ENCODE measurements around the gene B4GALT1. TPM values are rescaled to one million over a fixed set of nuclear protein-coding genes. Genes with fewer than 3 reads are reported as not detected.

B4GALT1 gene
- total RNA-seq, 1 donor from 2014 or later = 80.1 TPM

DNA sequence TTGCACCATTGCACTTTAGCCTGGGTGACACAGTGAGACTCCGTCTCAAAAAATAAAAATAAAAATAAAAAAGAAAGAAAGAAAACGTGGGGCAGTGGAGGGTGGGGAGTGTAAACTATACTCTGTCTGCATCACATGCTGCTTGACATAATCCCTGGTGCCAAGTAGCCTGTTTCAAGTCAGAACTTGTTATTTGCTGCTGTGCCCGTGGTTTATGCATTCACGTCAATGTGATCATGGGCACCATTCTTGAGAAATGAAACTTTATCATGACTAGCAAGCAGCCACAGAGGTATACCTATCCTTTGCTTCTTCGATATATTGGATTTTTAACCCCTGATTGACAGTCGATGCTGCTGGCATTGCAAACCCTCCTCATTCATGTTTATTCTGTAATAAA, 86.6 kb downstream of the B4GALT1 start:
- H3K27me3 ChIP-seq = no peaks in the 10 kb centered on the region
- H3K9me3 ChIP-seq = no peaks in the 10 kb centered on the region
- intact Hi-C loops (cut with DNase I) = loop anchor here (5.0 to 10.0 kb wide), 2 partner anchors 94 to 147 kb away; no protein-coding TSS in a partner anchor
- peaks cover 16% of the 10 kb centered on the region for H3K4me1 ChIP-seq
- TF ChIP-seq, protein P1, sequence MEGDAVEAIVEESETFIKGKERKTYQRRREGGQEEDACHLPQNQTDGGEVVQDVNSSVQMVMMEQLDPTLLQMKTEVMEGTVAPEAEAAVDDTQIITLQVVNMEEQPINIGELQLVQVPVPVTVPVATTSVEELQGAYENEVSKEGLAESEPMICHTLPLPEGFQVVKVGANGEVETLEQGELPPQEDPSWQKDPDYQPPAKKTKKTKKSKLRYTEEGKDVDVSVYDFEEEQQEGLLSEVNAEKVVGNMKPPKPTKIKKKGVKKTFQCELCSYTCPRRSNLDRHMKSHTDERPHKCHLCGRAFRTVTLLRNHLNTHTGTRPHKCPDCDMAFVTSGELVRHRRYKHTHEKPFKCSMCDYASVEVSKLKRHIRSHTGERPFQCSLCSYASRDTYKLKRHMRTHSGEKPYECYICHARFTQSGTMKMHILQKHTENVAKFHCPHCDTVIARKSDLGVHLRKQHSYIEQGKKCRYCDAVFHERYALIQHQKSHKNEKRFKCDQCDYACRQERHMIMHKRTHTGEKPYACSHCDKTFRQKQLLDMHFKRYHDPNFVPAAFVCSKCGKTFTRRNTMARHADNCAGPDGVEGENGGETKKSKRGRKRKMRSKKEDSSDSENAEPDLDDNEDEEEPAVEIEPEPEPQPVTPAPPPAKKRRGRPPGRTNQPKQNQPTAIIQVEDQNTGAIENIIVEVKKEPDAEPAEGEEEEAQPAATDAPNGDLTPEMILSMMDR (IDR thresholded peaks at IDR 0.05) = no peak
- H3K27ac ChIP-seq = peak overlapping the region; percentile 52
- DNase-seq (no peak), ATAC-seq (no peak)
- no peaks in the 10 kb centered on the region for H3K36me3 ChIP-seq
- no peak overlapping the region for H3K4me3 ChIP-seq

DNA sequence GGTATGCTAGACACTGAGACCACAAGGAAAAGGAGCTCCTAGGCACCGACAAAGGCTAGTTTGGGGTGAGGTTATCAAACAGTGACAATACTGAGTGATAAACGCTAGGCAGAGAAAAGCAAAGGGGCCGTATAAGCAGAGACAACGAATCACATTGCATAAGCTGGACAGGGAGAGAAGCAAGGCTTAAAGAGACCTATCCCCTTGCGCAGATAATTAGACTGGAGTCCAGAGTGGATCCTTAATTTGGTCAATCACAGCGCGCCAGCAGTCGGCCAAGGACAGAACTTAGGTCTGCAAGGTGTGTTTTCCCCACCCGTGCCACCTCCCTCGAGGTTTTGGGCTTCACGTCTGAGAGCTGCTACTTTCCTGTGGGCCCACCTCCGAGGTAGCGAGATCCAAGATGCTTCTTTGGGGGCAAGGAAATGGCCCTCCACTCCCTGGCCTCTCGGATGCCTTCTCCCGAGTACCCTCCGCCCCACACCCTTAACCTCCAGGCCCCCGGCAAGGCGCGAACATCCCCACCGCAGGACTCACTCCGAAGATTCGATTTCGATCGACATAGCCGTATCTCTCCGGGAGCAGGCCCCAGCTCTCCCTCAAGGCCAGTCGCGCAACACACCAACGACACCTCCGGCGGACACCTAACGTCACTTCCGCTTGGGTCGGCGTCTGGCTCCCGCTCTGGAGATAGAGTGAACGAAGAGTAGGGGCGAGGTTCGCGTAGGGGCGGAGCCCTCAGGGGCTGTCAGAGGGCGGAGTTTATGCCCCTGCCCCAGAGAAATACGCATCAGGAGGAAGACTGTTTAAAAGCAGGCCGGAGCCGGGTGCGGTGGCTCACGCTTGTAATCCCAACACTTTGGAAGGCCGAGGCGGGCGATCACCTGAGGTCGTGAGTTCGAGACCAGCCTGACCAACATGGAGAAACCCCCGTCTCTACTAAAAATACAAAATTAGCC, 90.8 kb downstream of the B4GALT1 start, which contains the start of gene SMU1:
SMU1 (minus strand) TSS at position 629 of the 959 bp plus-strand sequence; CDS start at position 563, 66 bp downstream.
- peak; percentile 98 for DNase-seq
- TF ChIP-seq, protein P1 (IDR thresholded peaks at IDR 0.05) = no peak
- peak; percentile 99 for ATAC-seq
- intact Hi-C loops (cut with DNase I) = no loop called here
- peak within 1 kb of the TSS; percentile 68 for H3K4me3 ChIP-seq
- H3K4me1 ChIP-seq = peaks cover 10% of the 10 kb centered on the region
- H3K9me3 ChIP-seq = no peaks in the 10 kb centered on the region
- no peaks in the 10 kb centered on the region for H3K27me3 ChIP-seq
- H3K36me3 ChIP-seq = peaks cover 21% of the 10 kb centered on the region
- H3K27ac ChIP-seq = peak within 1 kb of the TSS; percentile 90

DNA sequence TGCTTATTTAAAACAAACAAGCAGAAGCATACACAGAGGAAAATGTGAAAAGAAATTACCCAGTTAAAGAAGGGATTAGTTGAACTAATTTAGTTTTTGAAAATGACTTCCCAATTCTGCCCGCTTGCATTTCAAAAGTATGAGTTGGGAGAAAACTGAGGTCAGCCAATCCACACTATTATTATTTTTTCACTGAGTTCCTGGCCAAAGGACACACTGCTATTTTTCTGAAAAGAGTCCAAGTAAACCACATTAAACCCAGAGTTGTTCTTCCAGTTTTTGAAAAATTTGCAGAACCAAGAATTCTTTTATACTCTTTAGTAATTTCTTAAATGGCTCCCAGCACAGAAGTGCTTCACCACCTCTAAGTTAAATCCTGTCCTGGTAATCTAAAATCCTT, 98.1 kb downstream of the B4GALT1 start:
- Histone ChIP-seq H3K9me3 (no peaks in the 10 kb centered on the region), H3K36me3 (peaks cover 91% of the 10 kb centered on the region), H3K4me3 (no peak overlapping the region), H3K4me1 (no peaks in the 10 kb centered on the region), H3K27me3 (no peaks in the 10 kb centered on the region), H3K27ac (no peak overlapping the region)
- intact Hi-C loops (cut with DNase I) = no loop called here
- DNase-seq (no peak), ATAC-seq (no peak)
- TF ChIP-seq, protein P1 (IDR thresholded peaks at IDR 0.05) = no peak

DNA sequence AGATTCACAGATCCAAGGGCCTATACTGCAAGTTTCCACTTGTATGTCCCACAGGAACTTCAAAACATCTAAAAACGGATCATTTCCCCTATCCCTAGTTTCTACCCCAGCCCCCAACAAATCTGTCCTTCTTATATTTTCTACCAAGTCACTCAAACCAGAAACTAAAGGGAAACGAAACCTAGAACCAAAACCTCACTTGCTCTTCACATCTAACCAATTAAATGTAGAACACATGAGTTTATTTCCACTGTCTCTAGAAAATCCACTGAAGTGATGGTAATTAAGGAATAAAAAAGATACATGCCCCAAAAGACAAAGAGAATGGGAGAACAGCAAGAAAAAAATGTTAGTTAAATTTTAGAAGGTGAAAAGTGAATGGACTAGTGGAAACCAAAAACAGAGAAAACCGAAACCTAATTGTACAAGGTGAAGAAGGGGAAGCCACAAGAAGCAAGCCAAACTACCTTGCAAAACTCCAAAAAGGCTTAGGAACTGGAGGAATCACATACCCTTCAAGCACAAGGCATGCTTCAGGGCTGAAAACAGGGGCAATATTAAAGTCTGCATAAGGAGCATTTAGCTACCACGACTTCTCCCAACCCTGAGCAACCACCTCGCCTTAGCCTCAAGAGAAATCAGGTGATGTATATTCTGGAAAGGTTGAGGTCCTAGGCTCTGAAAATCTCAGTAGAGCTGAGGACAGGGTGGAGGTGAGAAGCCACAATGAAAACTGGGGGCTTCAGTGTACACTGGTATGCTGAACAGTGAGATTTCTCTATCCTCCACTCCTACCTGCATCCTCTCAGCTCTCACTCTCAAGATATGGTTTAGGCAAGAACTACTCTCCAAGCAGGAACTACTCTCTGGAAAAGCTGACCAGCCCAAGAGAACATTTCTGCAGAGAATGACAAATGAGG, 101.7 kb downstream of the B4GALT1 start:
- intact Hi-C loops (cut with DNase I) = no loop called here
- Histone ChIP-seq H3K9me3 (no peaks in the 10 kb centered on the region), H3K27me3 (no peaks in the 10 kb centered on the region), H3K36me3 (peaks cover 97% of the 10 kb centered on the region), H3K27ac (no peak overlapping the region), H3K4me1 (no peaks in the 10 kb centered on the region), H3K4me3 (no peak overlapping the region)
- no peak for DNase-seq
- no peak for ATAC-seq
- TF ChIP-seq, protein P1 (IDR thresholded peaks at IDR 0.05) = no peak

Other genes with a start within 250 kb of the B4GALT1 start
- gene APTX, start 165.7 kb downstream of the B4GALT1 start, total RNA-seq = 24.9 TPM
- gene DNAJA1, start 142.1 kb downstream of the B4GALT1 start, total RNA-seq = 125 TPM
- gene SMU1, start 90.7 kb downstream of the B4GALT1 start, total RNA-seq = 19.2 TPM
- gene SPINK4, start 72.8 kb upstream of the B4GALT1 start, total RNA-seq = not detected
- 116 TPM for gene BAG1, start 97.4 kb upstream of the B4GALT1 start, total RNA-seq
- gene CHMP5, start 97.7 kb upstream of the B4GALT1 start, total RNA-seq = 77.8 TPM
- 45.0 TPM for gene NFX1, start 123.2 kb upstream of the B4GALT1 start, total RNA-seq
- gene AQP7, start 235.2 kb upstream of the B4GALT1 start, total RNA-seq = 2.4 TPM